ENCODE data around the gene PFKFB2.

Gene PFKFB2

GRCh38 chr1:207088701-207089626 lies 35.9 kb downstream of the PFKFB2 start, which contains the start of gene C4BPB:
C4BPB (plus strand) TSS chr1:207088860; CDS start chr1:207089532, 672 bp downstream.
- TF ChIP-seq MYC (IDR thresholded peaks at IDR 0.05; ENCODE audit: low read depth, low read length) (no peak), MAX (IDR thresholded peaks at IDR 0.05; ENCODE audit: low read depth, low read length) (no peak), POLR2A (IDR thresholded peaks at IDR 0.05; ENCODE audit: extremely low read depth, insufficient read length) (no peak), CTCF (IDR thresholded peaks at IDR 0.05; ENCODE audit: low read depth, low read length) (no peak)
- no peak within 1 kb of the TSS for H3K4me3 ChIP-seq (ENCODE audit: low read depth, low read length)
- no peak for DNase-seq (ENCODE audit: low read depth)

- no peak overlapping the region for H3K4me3 ChIP-seq (ENCODE audit: low read depth, low read length)
- no peak for DNase-seq (ENCODE audit: low read depth)
- TF ChIP-seq MAX (IDR thresholded peaks at IDR 0.05; ENCODE audit: low read depth, low read length) (no peak), CTCF (IDR thresholded peaks at IDR 0.05; ENCODE audit: low read depth, low read length) (no peak), POLR2A (IDR thresholded peaks at IDR 0.05; ENCODE audit: extremely low read depth, insufficient read length) (no peak), MYC (IDR thresholded peaks at IDR 0.05; ENCODE audit: low read depth, low read length) (no peak)
These were observed 36.7 kb downstream of the PFKFB2 start for GRCh38 chr1:207089627-207090355.

GRCh38 chr1:207091200-207091908 lies 38.3 kb downstream of the PFKFB2 start:
- DNase-seq (ENCODE audit: low read depth) = no peak
- no peak overlapping the region for H3K4me3 ChIP-seq (ENCODE audit: low read depth, low read length)
- TF ChIP-seq POLR2A (IDR thresholded peaks at IDR 0.05; ENCODE audit: extremely low read depth, insufficient read length) (no peak), MAX (IDR thresholded peaks at IDR 0.05; ENCODE audit: low read depth, low read length) (no peak), CTCF (IDR thresholded peaks at IDR 0.05; ENCODE audit: low read depth, low read length) (no peak), MYC (IDR thresholded peaks at IDR 0.05; ENCODE audit: low read depth, low read length) (no peak)

- no peak overlapping the region for H3K4me3 ChIP-seq (ENCODE audit: low read depth, low read length)
- DNase-seq (ENCODE audit: low read depth) = no peak
- TF ChIP-seq CTCF (IDR thresholded peaks at IDR 0.05; ENCODE audit: low read depth, low read length) (no peak), MAX (IDR thresholded peaks at IDR 0.05; ENCODE audit: low read depth, low read length) (no peak), MYC (IDR thresholded peaks at IDR 0.05; ENCODE audit: low read depth, low read length) (no peak), POLR2A (IDR thresholded peaks at IDR 0.05; ENCODE audit: extremely low read depth, insufficient read length) (no peak)
These were observed 40.9 kb downstream of the PFKFB2 start for GRCh38 chr1:207093944-207094343.

GRCh38 chr1:207097871-207098324 lies 44.8 kb downstream of the PFKFB2 start:
- no peak overlapping the region for H3K4me3 ChIP-seq (ENCODE audit: low read depth, low read length)
- no peak for TF ChIP-seq MAX (IDR thresholded peaks at IDR 0.05; ENCODE audit: low read depth, low read length)
- TF ChIP-seq POLR2A (IDR thresholded peaks at IDR 0.05; ENCODE audit: extremely low read depth, insufficient read length) = no peak
- no peak for TF ChIP-seq CTCF (IDR thresholded peaks at IDR 0.05; ENCODE audit: low read depth, low read length)
- no peak for TF ChIP-seq MYC (IDR thresholded peaks at IDR 0.05; ENCODE audit: low read depth, low read length)
- no peak for DNase-seq (ENCODE audit: low read depth)

Data from NB4 (cell line).